ENCODE data around the gene NUDT14.

DNA sequence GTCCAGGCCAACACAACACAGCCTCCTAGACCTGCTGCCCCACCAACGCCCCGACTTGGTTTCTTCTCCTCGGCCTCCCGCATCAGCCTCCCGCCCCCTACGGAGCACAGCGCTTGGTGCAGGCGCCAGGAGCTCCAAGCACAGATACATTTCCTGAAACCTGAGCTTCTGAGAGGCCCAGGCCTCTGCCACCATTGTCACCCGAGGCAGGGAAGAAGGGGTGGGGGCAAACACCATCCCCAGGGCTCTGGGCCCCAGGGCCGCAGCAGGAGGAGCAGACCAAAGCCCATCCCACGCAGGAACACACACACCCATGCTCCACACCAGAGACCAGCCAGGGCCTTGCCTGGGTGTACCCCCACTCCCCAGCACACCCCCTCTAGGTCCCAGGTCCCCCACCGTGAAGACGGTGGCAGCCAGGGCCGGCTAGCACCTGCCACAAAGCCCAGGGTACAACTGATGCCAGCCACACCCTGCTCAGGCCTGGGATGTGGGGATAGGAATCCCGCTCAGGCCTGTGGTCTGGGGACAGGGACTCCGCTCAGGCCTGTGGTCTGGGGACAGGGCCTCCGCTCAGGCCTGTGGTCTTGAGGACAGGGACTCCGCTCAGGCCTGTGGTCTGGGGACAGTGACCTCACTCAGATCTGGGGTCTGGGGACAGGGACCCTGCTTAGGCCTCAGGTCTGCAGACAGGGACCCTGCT is 17.9 kb downstream of the NUDT14 start:
- TF ChIP-seq MAZ (IDR thresholded peaks at IDR 0.05; ENCODE audit: borderline replicate concordance, low read depth, low read length), result no peak
- no peak for TF ChIP-seq RFX5 (IDR thresholded peaks at IDR 0.05; ENCODE audit: low read depth, low read length)
- TF ChIP-seq, protein P1, sequence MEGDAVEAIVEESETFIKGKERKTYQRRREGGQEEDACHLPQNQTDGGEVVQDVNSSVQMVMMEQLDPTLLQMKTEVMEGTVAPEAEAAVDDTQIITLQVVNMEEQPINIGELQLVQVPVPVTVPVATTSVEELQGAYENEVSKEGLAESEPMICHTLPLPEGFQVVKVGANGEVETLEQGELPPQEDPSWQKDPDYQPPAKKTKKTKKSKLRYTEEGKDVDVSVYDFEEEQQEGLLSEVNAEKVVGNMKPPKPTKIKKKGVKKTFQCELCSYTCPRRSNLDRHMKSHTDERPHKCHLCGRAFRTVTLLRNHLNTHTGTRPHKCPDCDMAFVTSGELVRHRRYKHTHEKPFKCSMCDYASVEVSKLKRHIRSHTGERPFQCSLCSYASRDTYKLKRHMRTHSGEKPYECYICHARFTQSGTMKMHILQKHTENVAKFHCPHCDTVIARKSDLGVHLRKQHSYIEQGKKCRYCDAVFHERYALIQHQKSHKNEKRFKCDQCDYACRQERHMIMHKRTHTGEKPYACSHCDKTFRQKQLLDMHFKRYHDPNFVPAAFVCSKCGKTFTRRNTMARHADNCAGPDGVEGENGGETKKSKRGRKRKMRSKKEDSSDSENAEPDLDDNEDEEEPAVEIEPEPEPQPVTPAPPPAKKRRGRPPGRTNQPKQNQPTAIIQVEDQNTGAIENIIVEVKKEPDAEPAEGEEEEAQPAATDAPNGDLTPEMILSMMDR (conservative IDR thresholded peaks at IDR 0.05; ENCODE audit: low read depth, low read length), result no peak
- no peak for TF ChIP-seq MXI1 (IDR thresholded peaks at IDR 0.05; ENCODE audit: borderline replicate concordance, low read depth, low read length)
